HepG2 (cell line): ENCODE measurements around the gene RNF208. TPM values are rescaled to one million over a fixed set of nuclear protein-coding genes. Genes with fewer than 3 reads are reported as not detected.

Source experiments
- ATAD3A ChIP-seq: sonication (generic); formaldehyde crosslinking; IDR thresholded peaks from 2 replicates; pipeline ENCODE4 v1.4.0; 2020; ENCODE audit warnings: missing genetic modification reagents
- HIVEP1 ChIP-seq: sonication (generic); formaldehyde crosslinking; IDR thresholded peaks from 2 replicates; pipeline ENCODE4 v1.4.0; 2020; ENCODE audit warnings: mild to moderate bottlenecking, missing genetic modification reagents
- HNRNPL ChIP-seq: fragments of 200-400 bp; formaldehyde crosslinking; IDR thresholded peaks from 2 replicates; pipeline ENCODE4 v1.6.1; 2017; ENCODE audit warnings: mild to moderate bottlenecking, low read depth, low read length
- MIER3 ChIP-seq: IDR thresholded peaks from 2 replicates; pipeline ENCODE4 v1.6.1; 2016; ENCODE audit warnings: missing compliant biosample characterization, borderline replicate concordance
- PAWR ChIP-seq: sonication (generic); formaldehyde crosslinking; IDR thresholded peaks from 2 replicates; pipeline ENCODE4 v1.4.0; 2020; ENCODE audit warnings: missing genetic modification reagents, mild to moderate bottlenecking, borderline replicate concordance
- SRY ChIP-seq: sonication (generic); formaldehyde crosslinking; IDR thresholded peaks from 2 replicates; pipeline ENCODE4 v1.8.0; 2022; ENCODE audit warnings: mild to moderate bottlenecking, missing genetic modification reagents
- SUZ12 ChIP-seq: fragments of 150-350 bp; IDR thresholded peaks from 2 replicates; pipeline ENCODE4 v1.6.1; 2014; ENCODE audit warnings: low read depth, low read length
- TARDBP ChIP-seq: sonication (generic); formaldehyde crosslinking; IDR thresholded peaks from 2 replicates; pipeline ENCODE4 v1.8.0; 2022; ENCODE audit warnings: mild to moderate bottlenecking, missing genetic modification reagents
- ZMYM3 ChIP-seq: sonication (generic); formaldehyde crosslinking; IDR thresholded peaks from 2 replicates; pipeline ENCODE4 v1.5.1; 2020; ENCODE audit warnings: mild to moderate bottlenecking, missing genetic modification reagents
- ZNF253 ChIP-seq: sonication (generic); formaldehyde crosslinking; IDR thresholded peaks from 2 replicates; pipeline ENCODE4 v1.8.0; 2022; ENCODE audit warnings: mild to moderate bottlenecking, missing genetic modification reagents, borderline replicate concordance
- ZNF569 ChIP-seq: sonication (generic); formaldehyde crosslinking; IDR thresholded peaks from 2 replicates; pipeline ENCODE4 v1.5.0; 2020; ENCODE audit warnings: mild to moderate bottlenecking, missing genetic modification reagents, moderate library complexity, borderline replicate concordance
- ZNF776 ChIP-seq: sonication (generic); formaldehyde crosslinking; IDR thresholded peaks from 2 replicates; pipeline ENCODE4 v1.4.0; 2020; ENCODE audit warnings: mild to moderate bottlenecking, missing genetic modification reagents
- polyA plus RNA-seq, 8 experiments: library from polyadenylated mRNA; depleted of rRNA in 3 of 8; stranded (reverse) in 7 of 8; unstranded in 1 of 8; fragments of >200 nt; fragmentation: Illumina TruSeq in 4 of 8; extraction: Trizol in 4 of 8; gene quantifications; 2 replicates each; pipeline versions ENCODE4 v1.2.1 to v1.2.3, GENCODE V29; 2011 to 2016; ENCODE audit warnings: low read depth in 4 of 8, missing spikeins in 1 of 8, mixed read lengths in 1 of 8; ENCODE audit not compliant: insufficient read depth in 1 of 8
- total RNA-seq, 5 experiments: library from RNA; depleted of rRNA; stranded (reverse); fragments of >200 nt; fragmentation: Illumina TruSeq; extraction: Trizol; gene quantifications; 2 replicates each; pipeline ENCODE4 v1.2.3, GENCODE V29; 2016; ENCODE audit warnings: low read depth in 1 of 5
- TF ChIP-seq, protein P1 (sequence below): sonication (generic); formaldehyde crosslinking; IDR thresholded peaks from 2 replicates; pipeline ENCODE4 v1.5.1; 2020; ENCODE audit warnings: missing genetic modification reagents, mild to moderate bottlenecking, borderline replicate concordance
- TF ChIP-seq, protein P2 (sequence below): sonication (generic); formaldehyde crosslinking; IDR thresholded peaks from 2 replicates; pipeline ENCODE4 v1.4.0; 2020; ENCODE audit warnings: missing genetic modification reagents, borderline replicate concordance
- TF ChIP-seq, protein P3 (sequence below): sonication (generic); formaldehyde crosslinking; IDR thresholded peaks from 2 replicates; pipeline ENCODE4 v1.8.1; 2023; ENCODE audit warnings: missing genetic modification reagents, inconsistent platforms, borderline replicate concordance
- TF ChIP-seq, protein P4 (sequence below): fragments of 450-650 bp; IDR thresholded peaks from 2 replicates; pipeline ENCODE4 v1.6.1; 2017; ENCODE audit warnings: mild to moderate bottlenecking

Gene RNF208
- total and polyA plus RNA-seq, 2 of the 13 experiments (the other 11 are each of a cell fraction or from before 2014, with no cell fraction given): 1.6 to 2.1 TPM

DNA sequence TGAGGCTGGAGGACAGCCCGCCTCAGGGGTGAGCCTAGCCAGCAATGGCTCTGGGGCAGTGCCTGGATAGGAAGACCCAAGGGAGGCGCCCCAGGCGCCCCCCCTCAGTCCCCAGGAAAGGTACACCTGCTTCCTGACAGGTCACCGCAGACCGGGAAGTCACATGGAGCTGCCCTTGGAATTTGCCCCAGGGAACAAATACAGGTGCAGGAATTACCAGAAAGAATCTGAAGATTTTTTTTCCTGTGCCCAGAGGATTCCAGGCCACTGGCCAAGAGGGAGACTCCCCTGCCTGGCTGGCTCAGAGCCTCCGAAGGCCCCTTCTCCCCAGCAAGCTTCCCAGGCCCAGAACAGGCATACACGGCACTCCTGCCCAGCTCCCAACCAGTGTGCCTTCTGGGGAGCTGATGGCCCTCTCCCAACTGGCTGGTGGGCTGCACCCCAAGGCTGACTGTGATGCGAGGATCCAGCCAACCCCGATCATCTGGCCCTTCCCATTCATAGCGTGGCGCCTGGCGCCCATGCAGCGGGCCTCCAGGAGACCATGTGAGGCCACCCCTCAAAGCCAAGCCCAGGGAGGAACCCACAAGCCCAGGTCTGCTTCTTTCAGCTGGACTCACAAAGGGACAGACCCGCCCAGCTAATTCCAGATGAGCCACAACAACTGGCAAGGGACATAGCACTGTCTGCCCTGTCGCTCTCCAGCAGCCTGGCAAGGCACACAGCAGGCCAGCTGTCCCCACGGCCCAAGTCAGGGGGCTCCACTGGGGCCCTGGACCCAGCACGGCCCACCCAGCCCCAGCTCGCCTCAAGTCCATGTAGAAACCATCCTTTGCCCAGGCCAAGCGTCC is 23.8 kb downstream of the RNF208 start (continued):
- TF ChIP-seq PAWR (CRISPR knock-in tag) (no peak), ATAD3A (no peak), SUZ12 (no peak), ZNF776 (CRISPR knock-in tag) (no peak), ZMYM3 (CRISPR knock-in tag) (no peak), MIER3 (CRISPR knock-in tag) (no peak), TARDBP (no peak), SRY (CRISPR knock-in tag) (0 out of 2 replicates have a peak, but pooled peaks have one; percentile 30), HIVEP1 (CRISPR knock-in tag) (no peak), ZNF569 (CRISPR knock-in tag) (no peak), HNRNPL (no peak), ZNF253 (CRISPR knock-in tag) (no peak)
- TF ChIP-seq, protein P1, sequence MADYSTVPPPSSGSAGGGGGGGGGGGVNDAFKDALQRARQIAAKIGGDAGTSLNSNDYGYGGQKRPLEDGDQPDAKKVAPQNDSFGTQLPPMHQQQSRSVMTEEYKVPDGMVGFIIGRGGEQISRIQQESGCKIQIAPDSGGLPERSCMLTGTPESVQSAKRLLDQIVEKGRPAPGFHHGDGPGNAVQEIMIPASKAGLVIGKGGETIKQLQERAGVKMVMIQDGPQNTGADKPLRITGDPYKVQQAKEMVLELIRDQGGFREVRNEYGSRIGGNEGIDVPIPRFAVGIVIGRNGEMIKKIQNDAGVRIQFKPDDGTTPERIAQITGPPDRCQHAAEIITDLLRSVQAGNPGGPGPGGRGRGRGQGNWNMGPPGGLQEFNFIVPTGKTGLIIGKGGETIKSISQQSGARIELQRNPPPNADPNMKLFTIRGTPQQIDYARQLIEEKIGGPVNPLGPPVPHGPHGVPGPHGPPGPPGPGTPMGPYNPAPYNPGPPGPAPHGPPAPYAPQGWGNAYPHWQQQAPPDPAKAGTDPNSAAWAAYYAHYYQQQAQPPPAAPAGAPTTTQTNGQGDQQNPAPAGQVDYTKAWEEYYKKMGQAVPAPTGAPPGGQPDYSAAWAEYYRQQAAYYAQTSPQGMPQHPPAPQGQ: no peak
- TF ChIP-seq, protein P2, sequence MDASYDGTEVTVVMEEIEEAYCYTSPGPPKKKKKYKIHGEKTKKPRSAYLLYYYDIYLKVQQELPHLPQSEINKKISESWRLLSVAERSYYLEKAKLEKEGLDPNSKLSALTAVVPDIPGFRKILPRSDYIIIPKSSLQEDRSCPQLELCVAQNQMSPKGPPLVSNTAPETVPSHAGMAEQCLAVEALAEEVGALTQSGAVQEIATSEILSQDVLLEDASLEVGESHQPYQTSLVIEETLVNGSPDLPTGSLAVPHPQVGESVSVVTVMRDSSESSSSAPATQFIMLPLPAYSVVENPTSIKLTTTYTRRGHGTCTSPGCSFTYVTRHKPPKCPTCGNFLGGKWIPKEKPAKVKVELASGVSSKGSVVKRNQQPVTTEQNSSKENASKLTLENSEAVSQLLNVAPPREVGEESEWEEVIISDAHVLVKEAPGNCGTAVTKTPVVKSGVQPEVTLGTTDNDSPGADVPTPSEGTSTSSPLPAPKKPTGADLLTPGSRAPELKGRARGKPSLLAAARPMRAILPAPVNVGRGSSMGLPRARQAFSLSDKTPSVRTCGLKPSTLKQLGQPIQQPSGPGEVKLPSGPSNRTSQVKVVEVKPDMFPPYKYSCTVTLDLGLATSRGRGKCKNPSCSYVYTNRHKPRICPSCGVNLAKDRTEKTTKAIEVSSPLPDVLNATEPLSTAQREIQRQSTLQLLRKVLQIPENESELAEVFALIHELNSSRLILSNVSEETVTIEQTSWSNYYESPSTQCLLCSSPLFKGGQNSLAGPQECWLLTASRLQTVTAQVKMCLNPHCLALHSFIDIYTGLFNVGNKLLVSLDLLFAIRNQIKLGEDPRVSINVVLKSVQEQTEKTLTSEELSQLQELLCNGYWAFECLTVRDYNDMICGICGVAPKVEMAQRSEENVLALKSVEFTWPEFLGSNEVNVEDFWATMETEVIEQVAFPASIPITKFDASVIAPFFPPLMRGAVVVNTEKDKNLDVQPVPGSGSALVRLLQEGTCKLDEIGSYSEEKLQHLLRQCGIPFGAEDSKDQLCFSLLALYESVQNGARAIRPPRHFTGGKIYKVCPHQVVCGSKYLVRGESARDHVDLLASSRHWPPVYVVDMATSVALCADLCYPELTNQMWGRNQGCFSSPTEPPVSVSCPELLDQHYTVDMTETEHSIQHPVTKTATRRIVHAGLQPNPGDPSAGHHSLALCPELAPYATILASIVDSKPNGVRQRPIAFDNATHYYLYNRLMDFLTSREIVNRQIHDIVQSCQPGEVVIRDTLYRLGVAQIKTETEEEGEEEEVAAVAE (CRISPR knock-in tag): no peak
- TF ChIP-seq, protein P3, sequence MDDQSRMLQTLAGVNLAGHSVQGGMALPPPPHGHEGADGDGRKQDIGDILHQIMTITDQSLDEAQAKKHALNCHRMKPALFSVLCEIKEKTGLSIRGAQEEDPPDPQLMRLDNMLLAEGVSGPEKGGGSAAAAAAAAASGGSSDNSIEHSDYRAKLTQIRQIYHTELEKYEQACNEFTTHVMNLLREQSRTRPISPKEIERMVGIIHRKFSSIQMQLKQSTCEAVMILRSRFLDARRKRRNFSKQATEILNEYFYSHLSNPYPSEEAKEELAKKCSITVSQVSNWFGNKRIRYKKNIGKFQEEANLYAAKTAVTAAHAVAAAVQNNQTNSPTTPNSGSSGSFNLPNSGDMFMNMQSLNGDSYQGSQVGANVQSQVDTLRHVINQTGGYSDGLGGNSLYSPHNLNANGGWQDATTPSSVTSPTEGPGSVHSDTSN: no peak
- TF ChIP-seq, protein P4, sequence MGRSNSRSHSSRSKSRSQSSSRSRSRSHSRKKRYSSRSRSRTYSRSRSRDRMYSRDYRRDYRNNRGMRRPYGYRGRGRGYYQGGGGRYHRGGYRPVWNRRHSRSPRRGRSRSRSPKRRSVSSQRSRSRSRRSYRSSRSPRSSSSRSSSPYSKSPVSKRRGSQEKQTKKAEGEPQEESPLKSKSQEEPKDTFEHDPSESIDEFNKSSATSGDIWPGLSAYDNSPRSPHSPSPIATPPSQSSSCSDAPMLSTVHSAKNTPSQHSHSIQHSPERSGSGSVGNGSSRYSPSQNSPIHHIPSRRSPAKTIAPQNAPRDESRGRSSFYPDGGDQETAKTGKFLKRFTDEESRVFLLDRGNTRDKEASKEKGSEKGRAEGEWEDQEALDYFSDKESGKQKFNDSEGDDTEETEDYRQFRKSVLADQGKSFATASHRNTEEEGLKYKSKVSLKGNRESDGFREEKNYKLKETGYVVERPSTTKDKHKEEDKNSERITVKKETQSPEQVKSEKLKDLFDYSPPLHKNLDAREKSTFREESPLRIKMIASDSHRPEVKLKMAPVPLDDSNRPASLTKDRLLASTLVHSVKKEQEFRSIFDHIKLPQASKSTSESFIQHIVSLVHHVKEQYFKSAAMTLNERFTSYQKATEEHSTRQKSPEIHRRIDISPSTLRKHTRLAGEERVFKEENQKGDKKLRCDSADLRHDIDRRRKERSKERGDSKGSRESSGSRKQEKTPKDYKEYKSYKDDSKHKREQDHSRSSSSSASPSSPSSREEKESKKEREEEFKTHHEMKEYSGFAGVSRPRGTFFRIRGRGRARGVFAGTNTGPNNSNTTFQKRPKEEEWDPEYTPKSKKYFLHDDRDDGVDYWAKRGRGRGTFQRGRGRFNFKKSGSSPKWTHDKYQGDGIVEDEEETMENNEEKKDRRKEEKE: no peak
